ENCODE measurements around the gene MARCHF9. TPM values are rescaled to one million over a fixed set of nuclear protein-coding genes. Genes with fewer than 3 reads are reported as not detected.
A peak's percentile ranks its signal among the peaks of the same experiment; 100 is the strongest.
"Not testable (repeated sequence)": the region's sequence is repeated elsewhere in the genome, so short reads cannot be mapped to it uniquely, and the experiment has no call there.

Gene MARCHF9
- total RNA-seq, 1 donor, result 0.72 TPM

DNA sequence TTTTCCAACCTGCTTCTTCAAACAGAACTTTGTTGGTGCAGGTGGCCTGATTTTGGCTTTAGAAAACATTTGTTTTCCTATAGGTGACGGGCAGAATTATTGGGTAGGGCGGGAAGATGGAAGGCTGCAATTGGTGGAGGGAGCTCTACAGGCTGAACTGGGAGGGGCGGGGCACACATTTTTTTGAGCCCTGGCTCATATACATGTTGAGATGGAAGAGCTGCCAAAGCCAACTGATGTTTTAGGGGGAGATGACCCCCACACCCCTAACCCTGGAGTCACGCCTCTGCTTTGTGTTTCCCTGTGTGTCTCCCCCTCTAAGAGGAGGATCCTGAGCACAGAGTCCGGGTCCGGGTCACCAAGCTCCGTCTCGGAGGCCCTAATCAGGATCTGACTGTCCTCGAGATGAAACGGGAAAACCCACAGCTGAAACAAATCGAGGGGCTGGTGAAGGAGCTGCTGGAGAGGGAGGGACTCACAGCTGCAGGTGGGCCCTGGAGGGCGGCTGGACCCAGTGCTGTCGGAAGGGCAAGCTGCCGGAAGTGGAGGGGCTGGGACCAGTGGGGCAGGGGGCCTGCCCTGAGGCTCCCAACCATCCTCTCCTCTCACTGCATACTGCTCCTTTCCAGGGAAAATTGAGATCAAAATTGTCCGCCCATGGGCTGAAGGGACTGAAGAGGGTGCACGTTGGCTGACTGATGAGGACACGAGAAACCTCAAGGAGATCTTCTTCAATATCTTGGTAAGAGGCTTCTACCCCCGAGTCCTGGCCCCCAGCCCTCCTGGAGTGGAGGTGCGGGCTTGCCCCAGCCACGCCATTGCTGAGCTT lies 34.9 kb upstream of the MARCHF9 start:
- no peak for TF ChIP-seq CTCF (IDR thresholded peaks at IDR 0.05; ENCODE audit: extremely low read depth, low read depth, low read length)
- H3K27me3 ChIP-seq (ENCODE audit: insufficient read depth, low read length), result peaks cover 5% of the 10 kb centered on the region
- H3K4me2 ChIP-seq (ENCODE audit: insufficient read depth, low read length), result no peak overlapping the region
- H3K36me3 ChIP-seq (ENCODE audit: insufficient read depth, low read length), result peaks cover 33% of the 10 kb centered on the region
- no peaks in the 10 kb centered on the region for H3K79me2 ChIP-seq (ENCODE audit: insufficient read depth, low read length)
- H4K20me1 ChIP-seq (ENCODE audit: insufficient read depth, low read length), result no peaks in the 10 kb centered on the region
- no peaks in the 10 kb centered on the region for H3K9me3 ChIP-seq (ENCODE audit: low read depth, low read length)
- H3K27ac ChIP-seq (ENCODE audit: low read depth, low read length), result no peak overlapping the region
- DNase-seq (ENCODE audit: insufficient read length, low spot score, missing footprints), result peak; percentile 58
- no peak overlapping the region for H3K4me3 ChIP-seq (ENCODE audit: insufficient read depth, low read length)
- H3K4me1 ChIP-seq (ENCODE audit: insufficient read depth, low read length), result no peaks in the 10 kb centered on the region
- no peak overlapping the region for H2AFZ ChIP-seq (ENCODE audit: low read length)

- Histone ChIP-seq H3K4me1 (ENCODE audit: insufficient read depth, low read length) (peaks cover 3% of the 10 kb centered on the region), H3K36me3 (ENCODE audit: insufficient read depth, low read length) (peaks cover 33% of the 10 kb centered on the region), H3K27me3 (ENCODE audit: insufficient read depth, low read length) (peaks cover 5% of the 10 kb centered on the region), H3K27ac (ENCODE audit: low read depth, low read length) (no peak overlapping the region), H3K4me3 (ENCODE audit: insufficient read depth, low read length) (no peak overlapping the region), H2AFZ (ENCODE audit: low read length) (no peak overlapping the region), H3K4me2 (ENCODE audit: insufficient read depth, low read length) (no peak overlapping the region), H3K79me2 (ENCODE audit: insufficient read depth, low read length) (no peaks in the 10 kb centered on the region), H3K9me3 (ENCODE audit: low read depth, low read length) (no peaks in the 10 kb centered on the region), H4K20me1 (ENCODE audit: insufficient read depth, low read length) (no peaks in the 10 kb centered on the region)
- no peak for TF ChIP-seq CTCF (IDR thresholded peaks at IDR 0.05; ENCODE audit: extremely low read depth, low read depth, low read length)
- DNase-seq (ENCODE audit: insufficient read length, low spot score, missing footprints), result peak; percentile 49
These were observed 34.0 kb upstream of the MARCHF9 start for GRCh38 chr12:57720606-57721595.

DNA sequence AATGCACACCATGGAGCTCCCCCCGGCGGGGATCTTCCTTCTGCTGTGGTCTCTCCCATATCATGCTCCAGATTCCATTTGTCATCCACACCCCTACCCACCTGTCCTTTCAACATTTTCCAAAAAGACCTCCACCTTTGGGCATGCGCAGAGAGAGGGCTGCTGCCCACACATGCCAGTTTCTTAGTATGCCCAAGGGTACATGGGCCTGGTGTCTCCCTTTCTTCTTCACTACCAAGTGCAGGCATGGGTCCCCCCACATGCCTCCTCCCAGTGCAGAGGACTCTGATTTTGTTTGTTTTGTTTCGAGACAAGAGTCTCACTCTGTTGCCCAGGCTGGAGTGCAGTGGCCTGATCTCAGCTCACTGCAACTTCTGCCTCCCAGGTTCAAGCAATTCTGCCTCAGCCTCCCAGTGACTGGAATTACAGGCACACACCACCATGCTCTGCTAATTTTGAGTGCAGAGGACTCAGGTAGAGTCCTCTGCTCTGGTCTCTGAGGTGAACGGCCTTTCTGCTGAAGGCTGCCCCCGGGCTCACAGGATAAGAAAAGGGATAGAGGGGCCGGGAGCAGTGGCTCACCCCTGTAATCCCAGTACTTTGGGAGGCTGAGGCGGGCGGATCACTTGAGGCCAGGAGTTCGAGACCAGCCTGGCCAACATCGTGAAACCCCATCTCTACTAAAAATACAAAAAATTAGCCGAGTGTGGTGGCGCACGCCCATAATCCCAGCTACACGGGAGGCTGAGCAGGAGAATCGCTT lies 32.9 kb upstream of the MARCHF9 start:
- H2AFZ ChIP-seq (ENCODE audit: low read length); H3K9me3 ChIP-seq (ENCODE audit: low read depth, low read length); H3K4me1 ChIP-seq (ENCODE audit: insufficient read depth, low read length); H3K4me2 ChIP-seq (ENCODE audit: insufficient read depth, low read length); H3K27me3 ChIP-seq (ENCODE audit: insufficient read depth, low read length); H3K79me2 ChIP-seq (ENCODE audit: insufficient read depth, low read length); H3K27ac ChIP-seq (ENCODE audit: low read depth, low read length); H4K20me1 ChIP-seq (ENCODE audit: insufficient read depth, low read length); H3K4me3 ChIP-seq (ENCODE audit: insufficient read depth, low read length): not testable (repeated sequence)
- peaks cover 23% of the 10 kb centered on the region for H3K36me3 ChIP-seq (ENCODE audit: insufficient read depth, low read length)
- peak; percentile 32 for DNase-seq (ENCODE audit: insufficient read length, low spot score, missing footprints)
